Neural cell (in vitro differentiated cells): ENCODE data around the gene KBTBD6.

ENCODE experiments used
- RAD21 ChIP-seq: fragments of 450-650 bp; conservative IDR thresholded peaks from 2 replicates; pipeline ENCODE4 v1.6.1; 2014; ENCODE audit warnings: antibody characterized with exemption, mild to moderate bottlenecking, moderate library complexity
- TF ChIP-seq, protein P1 (sequence below): fragments of 450-650 bp; IDR thresholded peaks from 2 replicates; pipeline ENCODE4 v1.5.1; 2014; ENCODE audit warnings: antibody characterized with exemption, mild to moderate bottlenecking, moderate library complexity; ENCODE audit not compliant: poor library complexity, severe bottlenecking

- TF ChIP-seq, protein P1, sequence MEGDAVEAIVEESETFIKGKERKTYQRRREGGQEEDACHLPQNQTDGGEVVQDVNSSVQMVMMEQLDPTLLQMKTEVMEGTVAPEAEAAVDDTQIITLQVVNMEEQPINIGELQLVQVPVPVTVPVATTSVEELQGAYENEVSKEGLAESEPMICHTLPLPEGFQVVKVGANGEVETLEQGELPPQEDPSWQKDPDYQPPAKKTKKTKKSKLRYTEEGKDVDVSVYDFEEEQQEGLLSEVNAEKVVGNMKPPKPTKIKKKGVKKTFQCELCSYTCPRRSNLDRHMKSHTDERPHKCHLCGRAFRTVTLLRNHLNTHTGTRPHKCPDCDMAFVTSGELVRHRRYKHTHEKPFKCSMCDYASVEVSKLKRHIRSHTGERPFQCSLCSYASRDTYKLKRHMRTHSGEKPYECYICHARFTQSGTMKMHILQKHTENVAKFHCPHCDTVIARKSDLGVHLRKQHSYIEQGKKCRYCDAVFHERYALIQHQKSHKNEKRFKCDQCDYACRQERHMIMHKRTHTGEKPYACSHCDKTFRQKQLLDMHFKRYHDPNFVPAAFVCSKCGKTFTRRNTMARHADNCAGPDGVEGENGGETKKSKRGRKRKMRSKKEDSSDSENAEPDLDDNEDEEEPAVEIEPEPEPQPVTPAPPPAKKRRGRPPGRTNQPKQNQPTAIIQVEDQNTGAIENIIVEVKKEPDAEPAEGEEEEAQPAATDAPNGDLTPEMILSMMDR, result no peak
- no peak for TF ChIP-seq RAD21
These were observed 21.1 kb downstream of the KBTBD6 start for GRCh38 chr13:41111454-41111853.
